ENCODE results near the gene CEP135. TPM values are rescaled to one million over a fixed set of nuclear protein-coding genes. Genes with fewer than 3 reads are reported as not detected.

CEP135 gene
- total RNA-seq, 1 donor from 2014 or later = 6.1 TPM

DNA sequence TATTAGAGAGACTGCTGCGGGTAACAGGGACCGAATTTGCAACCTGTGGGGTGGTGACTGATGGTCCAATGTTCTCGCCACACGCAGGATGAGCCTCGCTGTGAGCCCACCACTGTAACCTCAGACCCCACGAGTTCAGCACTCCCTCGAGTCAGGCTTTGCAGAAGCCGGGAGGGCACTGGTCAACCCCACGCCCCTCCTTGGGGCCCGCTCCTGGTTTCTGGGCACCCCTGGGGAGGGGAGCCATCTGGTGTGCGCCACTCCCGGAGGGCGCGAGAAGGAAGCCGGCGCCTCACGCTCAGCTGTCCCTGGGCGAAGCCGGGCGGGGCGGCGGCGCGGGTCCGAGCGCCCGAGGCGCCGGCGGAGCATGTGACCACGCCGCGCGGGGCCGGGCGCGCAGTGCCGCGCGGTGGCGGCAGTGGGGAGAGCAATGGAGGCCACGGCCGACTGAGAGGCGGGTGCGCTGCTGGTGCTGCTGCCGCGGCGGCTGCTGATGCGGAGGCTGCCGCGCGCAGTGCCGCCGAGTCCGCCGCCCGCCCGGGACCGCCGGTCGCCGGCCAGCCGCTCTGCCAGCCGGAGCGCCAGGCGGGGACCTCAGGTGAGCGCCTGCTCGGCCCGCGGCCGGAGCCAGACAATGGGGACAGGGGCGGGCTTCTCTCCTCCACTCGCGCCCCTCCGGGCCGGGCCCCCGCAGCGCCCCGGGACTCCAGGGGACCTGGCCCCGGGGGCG is 100.1 kb downstream of the CEP135 start:
- Histone ChIP-seq H3K36me3 (no peaks in the 10 kb centered on the region), H3K9me3 (no peaks in the 10 kb centered on the region), H3K27ac (peak overlapping the region; percentile 37), H3K4me3 (peak overlapping the region; percentile 44 to 60), H3K4me1 (peaks cover 16% of the 10 kb centered on the region), H3K27me3 (no peaks in the 10 kb centered on the region)
- TF ChIP-seq, protein P1, sequence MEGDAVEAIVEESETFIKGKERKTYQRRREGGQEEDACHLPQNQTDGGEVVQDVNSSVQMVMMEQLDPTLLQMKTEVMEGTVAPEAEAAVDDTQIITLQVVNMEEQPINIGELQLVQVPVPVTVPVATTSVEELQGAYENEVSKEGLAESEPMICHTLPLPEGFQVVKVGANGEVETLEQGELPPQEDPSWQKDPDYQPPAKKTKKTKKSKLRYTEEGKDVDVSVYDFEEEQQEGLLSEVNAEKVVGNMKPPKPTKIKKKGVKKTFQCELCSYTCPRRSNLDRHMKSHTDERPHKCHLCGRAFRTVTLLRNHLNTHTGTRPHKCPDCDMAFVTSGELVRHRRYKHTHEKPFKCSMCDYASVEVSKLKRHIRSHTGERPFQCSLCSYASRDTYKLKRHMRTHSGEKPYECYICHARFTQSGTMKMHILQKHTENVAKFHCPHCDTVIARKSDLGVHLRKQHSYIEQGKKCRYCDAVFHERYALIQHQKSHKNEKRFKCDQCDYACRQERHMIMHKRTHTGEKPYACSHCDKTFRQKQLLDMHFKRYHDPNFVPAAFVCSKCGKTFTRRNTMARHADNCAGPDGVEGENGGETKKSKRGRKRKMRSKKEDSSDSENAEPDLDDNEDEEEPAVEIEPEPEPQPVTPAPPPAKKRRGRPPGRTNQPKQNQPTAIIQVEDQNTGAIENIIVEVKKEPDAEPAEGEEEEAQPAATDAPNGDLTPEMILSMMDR (IDR thresholded peaks at IDR 0.05) = no peak
- TF ChIP-seq POLR2AphosphoS5 (IDR thresholded peaks at IDR 0.05; ENCODE audit: insufficient read depth in 1 of 2, low read depth in 1 of 2) (no peak), POLR2A (IDR thresholded peaks at IDR 0.05) (no peak)
- intact Hi-C loops (cut with DNase I) = no loop called here
- no peak for DNase-seq (ENCODE audit: extremely low spot score in 2 of 2)

DNA sequence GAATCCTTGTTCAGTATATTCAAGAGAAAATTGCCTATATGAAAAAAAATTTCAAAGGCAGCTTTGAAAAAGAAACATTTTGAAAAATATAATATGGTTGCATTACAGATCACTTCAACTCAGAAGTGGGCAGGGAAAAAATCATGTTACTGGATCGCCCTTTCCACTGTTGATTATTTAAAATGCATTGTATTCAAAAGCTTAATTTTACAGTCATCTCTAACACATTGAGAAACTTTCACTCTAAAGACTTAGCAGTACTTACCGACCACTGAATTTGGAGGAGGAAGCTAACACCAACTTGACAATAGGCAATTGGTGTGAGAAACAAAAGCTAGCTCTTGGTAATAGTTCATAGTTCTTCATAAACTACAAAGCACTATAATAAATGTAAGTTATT is 101.9 kb downstream of the CEP135 start:
- Histone ChIP-seq H3K4me1 (peaks cover 16% of the 10 kb centered on the region), H3K27me3 (no peaks in the 10 kb centered on the region), H3K36me3 (no peaks in the 10 kb centered on the region), H3K27ac (no peak overlapping the region), H3K4me3 (no peak overlapping the region), H3K9me3 (no peaks in the 10 kb centered on the region)
- DNase-seq (ENCODE audit: extremely low spot score in 2 of 2) = no peak
- intact Hi-C loops (cut with DNase I) = no loop called here
- TF ChIP-seq POLR2A (IDR thresholded peaks at IDR 0.05) (no peak), POLR2AphosphoS5 (IDR thresholded peaks at IDR 0.05; ENCODE audit: insufficient read depth in 1 of 2, low read depth in 1 of 2) (no peak)
- TF ChIP-seq, protein P1 (IDR thresholded peaks at IDR 0.05) = no peak

DNA sequence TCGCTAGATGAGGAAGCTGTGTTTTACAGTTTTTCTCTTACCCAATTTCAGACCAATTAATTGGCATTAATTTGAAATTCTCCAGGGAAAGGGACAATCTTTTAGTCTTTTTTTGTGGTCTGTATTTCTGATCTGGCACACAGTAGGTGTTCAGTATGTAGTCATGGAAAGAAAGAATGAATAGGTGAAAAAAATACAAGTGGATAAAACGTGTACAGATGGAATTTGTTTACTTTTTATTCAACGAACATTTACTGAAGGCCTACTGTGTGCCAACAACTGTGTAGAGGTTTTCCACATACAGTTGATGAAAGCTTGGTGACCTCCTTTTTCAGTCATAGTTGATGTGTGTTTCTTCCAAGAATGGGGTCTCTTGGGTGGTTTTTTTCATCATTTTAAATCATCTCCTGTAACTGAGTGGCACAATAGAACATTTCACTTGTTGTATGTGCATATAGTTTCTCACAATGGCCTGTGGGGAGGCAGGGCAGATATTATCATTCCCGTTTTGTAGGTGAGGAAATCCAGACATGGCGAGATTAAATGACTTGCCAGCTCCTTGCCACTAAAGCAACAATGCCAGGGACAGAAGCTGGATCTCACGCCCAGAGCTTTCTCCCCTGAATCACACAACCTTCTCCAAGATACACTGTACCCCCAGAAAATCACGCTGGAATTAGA is 102.4 kb downstream of the CEP135 start:
- Histone ChIP-seq H3K36me3 (no peaks in the 10 kb centered on the region), H3K4me3 (no peak overlapping the region), H3K4me1 (peaks cover 16% of the 10 kb centered on the region), H3K27me3 (no peaks in the 10 kb centered on the region), H3K9me3 (no peaks in the 10 kb centered on the region), H3K27ac (no peak overlapping the region)
- intact Hi-C loops (cut with DNase I) = no loop called here
- TF ChIP-seq POLR2AphosphoS5 (IDR thresholded peaks at IDR 0.05; ENCODE audit: insufficient read depth in 1 of 2, low read depth in 1 of 2) (no peak), POLR2A (IDR thresholded peaks at IDR 0.05) (no peak)
- TF ChIP-seq, protein P1 (IDR thresholded peaks at IDR 0.05) = no peak
- DNase-seq (ENCODE audit: extremely low spot score in 2 of 2) = no peak

DNA sequence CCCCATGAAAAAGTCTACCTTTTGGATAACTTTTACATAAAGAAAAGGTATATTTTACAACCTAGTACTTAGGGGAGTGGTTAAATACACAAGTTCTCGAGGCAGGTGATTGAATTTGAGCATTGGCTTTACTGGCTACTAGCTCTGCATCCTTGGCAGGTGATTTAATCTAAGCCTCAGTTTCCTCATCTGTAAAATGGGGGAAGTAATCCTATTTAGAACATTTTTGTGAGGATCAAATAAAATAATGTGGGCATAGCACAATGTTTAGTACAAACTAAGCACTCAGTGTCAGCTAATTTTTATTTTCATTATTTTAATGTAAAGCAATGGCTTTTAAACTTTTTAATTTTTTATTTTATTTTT is 102.9 kb downstream of the CEP135 start:
- Histone ChIP-seq H3K27me3 (no peaks in the 10 kb centered on the region), H3K36me3 (no peaks in the 10 kb centered on the region), H3K4me3 (no peak overlapping the region), H3K27ac (no peak overlapping the region), H3K9me3 (no peaks in the 10 kb centered on the region), H3K4me1 (peaks cover 16% of the 10 kb centered on the region)
- intact Hi-C loops (cut with DNase I) = no loop called here
- TF ChIP-seq POLR2AphosphoS5 (IDR thresholded peaks at IDR 0.05; ENCODE audit: insufficient read depth in 1 of 2, low read depth in 1 of 2) (no peak), POLR2A (IDR thresholded peaks at IDR 0.05) (no peak)
- TF ChIP-seq, protein P1 (IDR thresholded peaks at IDR 0.05) = no peak
- DNase-seq (ENCODE audit: extremely low spot score in 2 of 2) = no peak

DNA sequence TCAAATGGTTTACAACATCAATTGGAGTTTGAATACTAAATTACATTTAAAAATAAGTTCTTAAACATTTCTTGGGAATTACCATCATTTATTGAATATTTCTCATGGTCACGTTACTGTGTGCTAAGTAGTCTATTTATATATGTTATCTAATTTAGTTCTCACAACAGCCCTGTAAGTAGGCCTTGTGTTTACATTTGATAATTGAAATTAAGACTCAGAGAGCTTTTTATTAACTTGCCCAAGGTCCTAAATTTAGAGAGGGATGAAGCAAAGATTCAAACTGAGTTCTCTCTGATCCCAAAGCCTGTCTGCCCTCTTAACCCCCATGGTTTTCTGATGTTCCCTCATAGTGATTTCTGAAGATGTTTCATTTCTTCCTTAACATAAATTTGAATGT is 103.7 kb downstream of the CEP135 start:
- H3K36me3 ChIP-seq = no peaks in the 10 kb centered on the region
- H3K4me3 ChIP-seq = no peak overlapping the region
- peaks cover 16% of the 10 kb centered on the region for H3K4me1 ChIP-seq
- no peak for TF ChIP-seq POLR2AphosphoS5 (IDR thresholded peaks at IDR 0.05; ENCODE audit: insufficient read depth in 1 of 2, low read depth in 1 of 2)
- TF ChIP-seq POLR2A (IDR thresholded peaks at IDR 0.05) = no peak
- TF ChIP-seq, protein P1 (IDR thresholded peaks at IDR 0.05) = no peak
- intact Hi-C loops (cut with DNase I) = no loop called here
- no peak overlapping the region for H3K27ac ChIP-seq
- no peak for DNase-seq (ENCODE audit: extremely low spot score in 2 of 2)
- no peaks in the 10 kb centered on the region for H3K27me3 ChIP-seq
- no peaks in the 10 kb centered on the region for H3K9me3 ChIP-seq
